Ishikawa (cell line): ENCODE results near the gene VSTM2B.

Source experiments
- CEBPB ChIP-seq: IDR thresholded peaks from 2 replicates; pipeline ENCODE4 v1.6.1; 2012
- CREB1 ChIP-seq: IDR thresholded peaks from 2 replicates; pipeline ENCODE4 v1.6.1; 2012; ENCODE audit warnings: low read depth
- EGR1 ChIP-seq: IDR thresholded peaks from 2 replicates; pipeline ENCODE4 v1.6.1; 2012
- EP300 ChIP-seq: IDR thresholded peaks from 2 replicates; pipeline ENCODE4 v1.6.1; 2012; ENCODE audit warnings: borderline replicate concordance
- FOXM1 ChIP-seq: IDR thresholded peaks from 2 replicates; pipeline ENCODE4 v1.6.1; 2012; ENCODE audit warnings: low read depth, borderline replicate concordance
- MAX ChIP-seq: IDR thresholded peaks from 2 replicates; pipeline ENCODE4 v1.6.1; 2012
- NFIC ChIP-seq: IDR thresholded peaks from 2 replicates; pipeline ENCODE4 v1.6.1; 2012
- RAD21 ChIP-seq: IDR thresholded peaks from 2 replicates; pipeline ENCODE4 v1.6.1; 2012; ENCODE audit warnings: low read depth
- REST ChIP-seq: IDR thresholded peaks from 2 replicates; pipeline ENCODE4 v1.6.1; 2012; ENCODE audit warnings: low read depth, mild to moderate bottlenecking
- TAF1 ChIP-seq: IDR thresholded peaks from 2 replicates; pipeline ENCODE4 v1.6.1; 2012; ENCODE audit warnings: low read depth, mild to moderate bottlenecking
- TCF12 ChIP-seq: IDR thresholded peaks from 2 replicates; pipeline ENCODE4 v1.6.1; 2012; ENCODE audit warnings: low read depth
- TEAD4 ChIP-seq: IDR thresholded peaks from 2 replicates; pipeline ENCODE4 v1.6.1; 2012
- USF1 ChIP-seq: IDR thresholded peaks from 2 replicates; pipeline ENCODE4 v1.6.1; 2012
- YY1 ChIP-seq: IDR thresholded peaks from 2 replicates; pipeline ENCODE4 v1.6.1; 2012; ENCODE audit warnings: low read depth
- ZBTB7A ChIP-seq: IDR thresholded peaks from 2 replicates; pipeline ENCODE4 v1.6.1; 2012; ENCODE audit warnings: low read depth

Gene VSTM2B

GRCh38 chr19:29583196-29583999 lies 57.6 kb downstream of the VSTM2B start:
- no peak for TF ChIP-seq ZBTB7A
- no peak for TF ChIP-seq RAD21
- TF ChIP-seq EP300 = no peak

- TF ChIP-seq NFIC = no peak
- no peak for TF ChIP-seq TAF1
- TF ChIP-seq TEAD4 = no peak
- no peak for TF ChIP-seq USF1
- TF ChIP-seq CEBPB = no peak
- no peak for TF ChIP-seq EP300
- TF ChIP-seq ZBTB7A = no peak
- TF ChIP-seq RAD21 = no peak
- no peak for TF ChIP-seq TCF12
- TF ChIP-seq REST = no peak
- no peak for TF ChIP-seq CREB1
- TF ChIP-seq FOXM1 = no peak
- no peak for TF ChIP-seq YY1
- TF ChIP-seq MAX = no peak
- no peak for TF ChIP-seq EGR1
These were observed 60.6 kb downstream of the VSTM2B start for GRCh38 chr19:29586401-29586800.

- TF ChIP-seq YY1 (no peak), USF1 (no peak)
These were observed 61.3 kb downstream of the VSTM2B start for GRCh38 chr19:29587059-29587458.

- TF ChIP-seq NFIC = no peak
- no peak for TF ChIP-seq ZBTB7A
These were observed 61.8 kb downstream of the VSTM2B start for GRCh38 chr19:29587518-29587986.

GRCh38 chr19:29588095-29588494 lies 62.3 kb downstream of the VSTM2B start:
- no peak for TF ChIP-seq REST
- no peak for TF ChIP-seq CEBPB
- TF ChIP-seq TEAD4 = no peak
- no peak for TF ChIP-seq CREB1
- no peak for TF ChIP-seq FOXM1
- no peak for TF ChIP-seq YY1
- no peak for TF ChIP-seq MAX

- no peak for TF ChIP-seq RAD21
These were observed 64.5 kb downstream of the VSTM2B start for GRCh38 chr19:29590278-29590677.

- no peak for TF ChIP-seq FOXM1
These were observed 65.9 kb downstream of the VSTM2B start for GRCh38 chr19:29591670-29592069.
